ENCODE measurements around the gene SPRYD7.
"Not testable (repeated sequence)": the region's sequence is repeated elsewhere in the genome, so short reads cannot be mapped to it uniquely, and the experiment has no call there.

The SPRYD7 gene

DNA sequence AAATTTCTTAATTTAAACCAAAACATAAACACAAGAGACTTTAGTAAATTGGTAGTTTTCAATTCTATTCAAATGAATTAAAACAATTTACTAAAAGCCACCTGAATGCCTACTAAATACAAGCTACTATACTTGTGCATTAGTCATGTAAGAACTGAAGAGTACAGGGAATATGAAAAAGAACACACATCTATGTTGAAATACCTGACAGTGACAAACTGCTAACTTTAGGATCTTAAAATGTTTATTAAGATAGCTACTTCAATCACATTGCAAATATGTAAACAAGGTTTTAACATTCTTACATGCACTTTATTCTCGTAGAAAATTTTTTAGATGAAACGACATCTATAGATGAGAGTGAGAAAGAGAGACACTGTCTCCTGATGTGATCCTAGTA is 4.1 kb downstream of the SPRYD7 start:
- no peak for FAIRE-seq

DNA sequence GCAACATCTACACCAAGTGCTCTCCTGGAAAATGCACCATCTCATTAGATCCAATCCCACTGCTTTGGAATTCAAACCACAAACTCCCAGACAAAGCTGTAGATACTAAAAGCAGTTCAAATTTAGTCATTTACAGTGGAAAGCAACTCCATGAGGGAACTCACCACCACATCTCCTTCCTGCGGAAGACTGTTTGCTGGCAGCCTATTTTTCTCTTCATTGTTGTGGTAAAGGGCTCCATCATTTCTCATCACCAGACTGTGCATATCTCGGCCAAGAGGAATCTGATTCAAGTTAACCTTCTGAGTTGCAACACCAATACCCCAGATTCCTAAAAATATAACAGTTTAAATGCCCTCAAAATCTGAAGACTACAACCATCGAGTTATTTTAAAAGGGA is 8.4 kb downstream of the SPRYD7 start:
- no peak for FAIRE-seq

DNA sequence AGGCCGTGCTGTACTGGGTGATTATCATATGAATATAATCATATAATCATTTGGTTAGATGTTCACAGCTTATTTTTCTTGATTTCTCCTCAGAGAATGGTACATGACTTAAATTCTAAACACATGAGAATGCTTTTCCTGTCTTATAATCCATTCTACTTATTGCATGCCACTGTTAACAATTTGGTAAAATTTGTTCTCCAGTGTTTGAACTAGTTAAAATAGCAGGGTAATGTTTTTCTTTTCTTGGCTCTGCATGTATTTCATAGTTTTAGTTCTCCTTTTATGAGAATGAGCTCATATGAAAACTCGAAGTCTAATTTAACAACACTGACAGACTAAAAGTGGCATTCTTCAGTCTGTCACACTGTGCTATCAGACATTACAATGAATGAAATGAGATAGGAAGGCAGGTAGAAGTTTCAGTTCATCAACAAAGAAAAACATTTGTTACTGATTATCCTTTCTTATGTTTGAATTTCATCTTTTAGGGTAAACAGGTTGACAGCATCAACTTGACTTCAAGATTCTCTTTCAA is 10.2 kb downstream of the SPRYD7 start:
- no peak for FAIRE-seq

DNA sequence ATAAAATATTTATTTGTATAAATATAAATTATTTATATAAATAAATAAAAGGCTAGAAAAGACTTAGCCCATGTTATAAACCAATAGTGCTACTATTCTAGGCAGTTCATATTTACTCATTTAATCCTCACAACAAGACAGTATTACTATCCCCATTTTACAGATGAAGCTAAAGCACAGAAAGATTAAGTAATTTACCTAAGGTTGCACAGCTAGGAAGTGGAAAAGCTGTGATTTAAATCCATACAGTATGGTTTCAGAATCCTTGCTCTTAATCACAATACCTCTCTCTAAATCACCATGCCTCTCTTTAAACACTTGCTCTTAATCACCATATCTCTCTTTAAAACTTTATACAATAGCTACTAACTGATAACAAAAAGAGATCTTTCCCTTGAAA is 13.8 kb downstream of the SPRYD7 start:
- no peak for FAIRE-seq

DNA sequence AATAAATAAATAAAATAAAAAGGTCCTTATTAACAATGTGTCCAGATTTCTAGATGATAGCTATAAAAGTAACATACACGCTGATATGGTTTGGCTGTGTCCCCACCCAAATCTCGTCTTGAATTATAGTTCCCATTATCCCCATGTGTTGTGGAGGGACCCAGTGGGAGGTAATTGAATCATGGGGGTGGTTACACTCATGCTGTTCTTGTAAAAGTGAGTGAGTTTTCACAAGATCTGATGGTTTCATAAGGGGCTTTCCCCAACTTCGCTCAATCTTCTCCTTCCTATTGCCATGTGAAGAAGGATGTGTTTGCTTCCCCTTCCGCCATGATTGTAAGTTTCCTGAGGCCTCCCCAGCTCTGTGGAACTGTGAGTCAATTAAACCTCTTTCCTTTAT is 15.2 kb downstream of the SPRYD7 start:
- FAIRE-seq, result not testable (repeated sequence)

DNA sequence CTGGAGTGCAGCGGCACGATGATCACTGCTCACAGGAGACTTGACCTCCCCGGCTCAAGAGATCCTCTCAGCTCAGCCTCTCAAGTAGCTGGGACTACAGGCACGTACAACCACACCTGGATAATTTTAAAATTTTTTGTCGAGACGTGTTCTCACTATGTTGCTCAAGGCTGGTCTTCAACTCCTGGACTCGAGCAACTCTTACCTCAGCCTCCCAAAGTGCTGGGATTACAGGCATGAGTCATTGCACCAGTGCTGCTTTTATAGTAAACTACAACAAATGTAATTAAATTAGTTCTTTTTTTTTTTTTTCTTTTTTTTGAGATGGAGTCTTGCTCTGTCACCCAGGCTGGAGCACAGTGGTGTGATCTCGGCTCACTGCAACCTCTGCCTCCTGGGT is 18.0 kb downstream of the SPRYD7 start:
- not testable (repeated sequence) for FAIRE-seq

DNA sequence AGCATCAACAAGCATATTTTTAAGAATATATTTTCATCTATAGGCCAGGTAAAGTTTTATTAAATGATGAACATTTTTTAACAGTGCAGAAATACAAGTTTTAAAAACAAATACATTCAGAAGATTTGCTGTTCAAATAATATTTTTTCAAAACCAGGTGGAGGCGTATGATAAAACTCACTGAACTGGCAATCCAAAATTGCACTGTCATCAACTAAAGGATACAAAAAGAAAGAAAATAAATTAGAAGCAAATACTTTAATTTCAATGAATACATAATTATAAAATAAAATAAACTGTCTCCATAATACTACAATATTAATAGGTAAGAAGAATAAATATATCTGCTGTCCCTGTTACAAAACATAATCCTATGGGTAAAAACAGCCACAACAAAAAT is 21.2 kb downstream of the SPRYD7 start:
- FAIRE-seq, result no peak

DNA sequence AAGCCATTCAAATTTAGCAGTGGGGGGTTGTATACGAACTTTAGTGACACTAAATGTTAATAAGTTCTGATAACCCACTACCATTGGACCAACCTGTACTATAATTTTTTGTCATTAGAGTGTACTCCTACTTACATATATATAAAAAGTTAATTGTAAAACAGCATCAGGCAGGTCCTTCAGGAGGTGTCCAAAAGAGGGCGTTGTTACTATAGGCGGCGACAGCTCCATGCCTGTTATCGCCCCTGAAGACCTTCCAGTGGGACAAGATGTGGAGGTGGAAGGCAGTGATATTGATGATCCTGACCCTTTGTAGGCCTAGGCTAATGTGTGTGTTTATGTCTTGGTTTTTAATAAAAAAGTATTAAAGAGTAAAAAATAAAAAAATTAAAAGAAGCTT is 27.5 kb downstream of the SPRYD7 start:
- FAIRE-seq, result peak; percentile 63

DNA sequence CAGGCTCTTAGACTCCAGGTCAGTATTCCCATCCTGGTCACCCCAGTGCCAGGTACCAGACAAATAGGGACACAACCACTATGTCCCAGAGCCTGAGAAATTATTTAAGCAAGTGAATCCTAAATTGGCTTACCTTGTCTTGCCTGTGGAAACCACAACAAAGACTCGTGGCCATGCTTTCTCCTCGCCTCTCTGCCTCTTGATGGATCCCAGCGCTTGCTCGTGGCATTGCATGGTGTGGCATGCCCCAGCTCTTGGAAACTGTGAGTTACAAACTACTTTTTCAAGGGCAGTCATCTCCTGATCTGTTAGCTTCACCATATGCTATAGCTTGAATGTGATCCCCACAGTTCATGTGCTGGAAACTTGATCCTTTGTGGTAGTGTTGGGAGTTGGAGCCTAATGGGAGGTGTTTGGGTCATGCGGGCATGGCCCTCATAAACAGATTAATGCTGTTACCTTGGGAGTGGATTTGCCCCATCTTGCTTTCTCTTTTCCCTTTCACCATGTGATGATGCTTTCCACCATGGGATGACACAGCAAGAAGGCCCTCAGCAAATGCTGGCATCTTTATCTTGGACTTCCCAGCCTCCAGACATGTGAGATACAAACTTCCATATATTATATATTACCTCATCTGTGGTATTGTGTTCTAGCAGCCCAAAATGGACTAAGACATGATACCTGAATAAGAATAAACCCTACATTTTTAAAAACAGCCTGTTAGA is 31.2 kb downstream of the SPRYD7 start:
- no peak for FAIRE-seq

DNA sequence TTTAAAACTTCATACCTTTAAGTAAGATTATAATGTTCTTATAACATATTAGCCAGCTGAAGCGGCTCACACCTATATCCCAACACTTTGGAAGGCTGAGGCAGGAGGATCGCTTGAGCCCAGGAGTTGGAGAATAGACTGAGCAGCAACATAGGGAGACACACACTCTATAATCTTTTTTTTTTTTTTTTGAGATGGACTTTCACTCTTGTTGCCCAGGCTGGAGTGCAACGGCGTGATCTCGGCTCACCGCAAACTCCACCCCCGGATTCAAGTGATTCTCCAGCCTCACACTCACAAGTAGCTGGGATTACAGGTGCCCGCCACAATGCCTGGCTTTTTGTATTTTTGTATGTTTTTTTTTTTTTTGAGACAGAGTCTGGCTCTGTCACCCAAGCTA is 37.3 kb downstream of the SPRYD7 start:
- no peak for FAIRE-seq

DNA sequence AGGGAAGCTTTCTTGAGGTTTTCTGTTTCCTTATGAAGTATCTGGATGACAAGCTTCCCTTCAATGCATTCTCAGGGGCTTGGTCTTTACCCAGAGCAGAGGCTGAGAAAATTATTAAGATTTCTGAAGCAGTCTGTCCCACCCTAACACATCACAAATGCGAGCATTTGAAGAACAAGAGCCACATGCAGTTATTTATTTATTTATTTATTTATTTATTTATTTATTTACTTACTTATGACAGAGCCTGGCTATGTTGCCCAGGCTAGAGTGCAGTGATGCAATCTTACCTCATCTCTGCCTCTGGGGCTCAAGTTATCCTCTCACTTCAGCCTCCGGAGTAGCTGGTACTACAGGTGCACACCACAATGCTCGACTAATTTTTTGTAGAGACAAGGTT is 38.4 kb downstream of the SPRYD7 start:
- FAIRE-seq, result no peak

DNA sequence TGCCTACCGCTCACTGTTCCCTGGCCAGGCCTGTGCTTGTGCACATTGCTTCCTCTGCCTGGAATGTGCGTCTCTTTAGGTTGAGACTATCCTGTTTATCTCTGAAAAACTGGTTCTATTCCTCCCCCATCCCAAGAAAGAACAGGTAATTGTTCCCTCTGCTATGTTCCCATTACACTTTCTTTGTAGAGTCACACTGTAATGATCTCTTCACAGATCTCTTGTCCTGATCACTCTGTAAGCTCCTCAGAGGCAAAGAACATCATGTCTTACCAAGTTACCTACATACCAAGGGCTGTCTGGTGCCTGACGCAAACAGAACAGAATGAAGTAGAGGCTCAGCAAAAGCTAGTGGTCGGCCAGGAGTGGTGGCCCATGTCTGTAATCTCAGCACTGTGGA is 40.3 kb downstream of the SPRYD7 start:
- no peak for FAIRE-seq

DNA sequence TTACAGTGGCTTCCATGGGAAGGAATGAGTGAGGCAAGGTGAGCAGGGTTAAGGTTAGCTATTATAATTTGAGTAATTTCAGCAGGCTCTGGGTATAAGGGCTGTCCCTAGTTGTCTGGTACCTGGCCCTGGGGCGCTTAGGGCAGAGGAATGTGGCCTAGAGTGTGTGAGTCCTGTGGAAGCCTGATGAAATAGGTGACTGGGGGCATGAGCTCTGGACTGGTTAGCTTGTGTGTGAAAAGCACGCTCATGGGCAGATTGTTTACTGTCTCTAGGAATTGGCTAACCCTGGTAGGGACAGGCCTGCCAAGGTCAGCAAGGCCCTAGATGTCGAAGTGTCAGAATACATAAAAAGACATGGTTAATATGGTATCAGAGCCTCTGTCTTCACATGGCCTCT is 42.5 kb downstream of the SPRYD7 start:
- FAIRE-seq, result no peak

DNA sequence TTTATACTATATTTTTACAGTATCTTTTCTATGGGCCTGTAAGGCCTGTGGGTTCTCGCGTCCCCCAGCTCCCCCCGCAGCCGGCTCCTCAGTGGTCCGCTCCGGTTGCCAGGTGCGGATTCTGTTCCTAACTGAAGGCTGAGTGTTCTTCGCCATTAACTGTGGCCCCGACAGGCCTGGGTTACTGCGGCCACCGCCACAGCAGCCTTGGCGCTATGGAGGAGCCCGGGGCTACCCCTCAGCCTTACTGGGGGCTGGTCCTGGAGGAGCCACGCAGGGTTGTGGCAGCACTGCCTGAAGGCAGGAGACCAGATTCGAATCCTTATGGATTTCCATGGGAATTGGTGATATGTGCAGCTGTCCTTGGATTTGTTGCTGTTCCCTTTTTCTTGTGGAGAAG is 45.8 kb downstream of the SPRYD7 start:
- no peak for FAIRE-seq

DNA sequence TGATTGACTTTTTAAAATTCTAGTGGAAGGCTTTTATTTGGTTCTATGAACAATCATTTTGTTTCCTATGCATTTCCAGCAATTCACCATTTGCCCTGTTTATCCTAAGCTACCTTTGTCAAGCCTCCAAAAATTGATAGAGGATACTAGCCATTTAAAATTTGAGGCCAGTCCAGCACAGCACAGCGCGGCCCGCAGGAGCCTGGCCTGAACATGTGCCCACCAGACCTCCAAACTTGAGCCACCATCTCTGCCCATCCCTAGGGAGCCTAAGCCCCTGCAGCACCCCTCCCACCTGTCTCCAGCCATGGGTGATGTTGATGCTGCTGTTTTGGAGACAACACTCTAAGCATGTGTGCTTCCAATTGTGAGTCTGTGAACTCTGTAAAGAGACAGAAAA is 57.5 kb downstream of the SPRYD7 start:
- FAIRE-seq, result no peak

DNA sequence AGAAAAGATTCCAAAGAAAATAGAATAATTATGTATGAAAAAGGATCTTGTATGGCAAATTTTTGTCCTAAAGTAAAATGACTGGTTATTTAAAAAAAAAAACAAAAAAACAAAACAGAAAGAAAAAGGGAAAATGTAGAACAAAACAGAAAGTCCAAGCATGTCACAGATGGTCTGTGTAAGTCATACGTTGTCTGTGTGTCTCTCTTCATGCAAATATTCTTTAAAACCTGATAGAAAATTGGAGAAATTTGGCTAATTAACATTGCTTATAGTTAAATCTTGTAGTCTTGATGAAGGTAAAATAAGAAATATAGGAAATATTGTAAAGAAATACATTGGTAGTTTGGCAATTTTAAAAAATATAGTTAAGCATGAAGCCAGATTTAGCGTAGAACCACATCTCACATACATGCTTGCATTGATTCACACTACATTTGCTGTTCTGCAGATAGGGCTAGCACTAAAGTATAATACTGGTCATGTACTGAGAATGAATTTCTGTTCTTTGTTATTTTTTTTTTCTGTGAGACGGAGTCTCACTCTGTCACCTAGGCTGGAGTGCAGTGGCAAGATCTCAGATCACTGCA is 58.4 kb downstream of the SPRYD7 start:
- peak; percentile 74 for FAIRE-seq

DNA sequence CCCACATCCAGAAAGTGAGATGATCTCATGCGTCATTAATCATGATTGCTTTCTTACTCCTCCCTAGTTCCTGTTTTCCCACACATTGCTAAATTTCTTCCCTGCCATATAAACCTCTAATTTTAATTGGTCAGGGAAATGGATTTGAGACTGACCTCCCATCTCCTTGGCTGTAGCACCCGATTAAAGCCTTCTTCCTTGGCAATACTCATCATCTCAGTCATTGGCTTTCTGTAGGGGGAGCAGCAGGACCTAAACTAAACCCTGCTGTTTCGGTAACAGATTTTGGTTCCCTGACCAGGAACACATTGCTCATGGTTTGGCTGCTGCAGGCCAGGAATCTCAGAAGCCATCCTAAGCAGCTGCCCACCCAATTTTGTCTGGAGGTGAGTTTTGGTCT is 61.7 kb downstream of the SPRYD7 start:
- FAIRE-seq, result no peak

DNA sequence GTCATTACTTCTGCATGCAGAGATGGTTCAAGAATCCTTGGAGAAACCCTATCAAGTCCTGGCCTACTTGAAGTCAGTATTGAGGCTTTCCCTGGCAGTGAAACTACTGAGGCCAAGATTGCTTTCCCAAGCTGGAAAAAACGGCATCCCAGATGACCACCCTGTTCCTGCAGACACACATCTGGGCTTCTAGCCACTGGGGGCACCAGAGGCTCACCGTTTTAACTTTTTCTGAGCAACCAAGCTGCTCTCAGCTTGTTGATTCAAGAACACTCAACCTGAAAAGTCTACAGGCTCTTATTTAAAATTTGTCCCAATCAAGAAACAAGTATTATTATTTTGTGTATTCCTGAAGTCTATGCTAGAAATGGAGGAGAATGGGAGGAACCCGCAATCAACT is 66.6 kb downstream of the SPRYD7 start:
- peak; percentile 7 for FAIRE-seq

DNA sequence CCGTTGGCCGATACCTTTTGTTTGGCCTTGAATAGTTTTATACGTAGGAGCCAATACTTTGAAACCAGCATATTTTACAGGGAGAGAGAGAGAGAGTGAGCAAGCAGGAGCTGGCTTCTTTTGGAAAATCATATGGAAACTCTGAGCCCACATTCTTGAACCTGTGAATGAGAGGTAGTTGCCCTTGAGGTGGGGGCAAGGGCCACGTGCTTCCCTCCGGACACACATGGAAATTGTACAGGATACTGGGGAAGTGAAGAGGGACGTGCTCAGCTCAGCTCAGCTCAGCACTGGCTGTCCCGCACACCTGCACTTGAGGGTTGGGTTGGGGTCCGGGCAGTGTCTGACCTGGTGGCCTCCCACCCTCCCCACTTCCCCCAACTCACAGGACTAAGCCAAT is 68.3 kb downstream of the SPRYD7 start:
- no peak for FAIRE-seq

DNA sequence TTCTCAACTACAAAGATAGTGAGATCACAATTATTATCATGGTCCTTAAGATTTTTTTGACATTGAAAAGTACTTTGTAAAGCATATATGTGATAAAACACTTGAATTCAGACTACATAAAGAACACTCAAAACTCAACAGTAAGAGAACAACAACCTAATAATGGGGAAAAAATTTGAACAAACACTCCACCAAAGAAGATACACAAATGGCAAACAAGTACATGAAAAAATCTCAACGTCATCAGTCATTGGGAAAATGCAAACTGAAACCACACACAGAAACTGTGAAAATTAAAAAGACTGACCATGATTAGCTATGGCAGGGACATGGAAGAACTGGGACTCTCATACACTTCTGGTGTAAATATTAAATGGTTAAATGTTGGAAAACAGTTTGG is 70.9 kb downstream of the SPRYD7 start:
- FAIRE-seq, result no peak

DNA sequence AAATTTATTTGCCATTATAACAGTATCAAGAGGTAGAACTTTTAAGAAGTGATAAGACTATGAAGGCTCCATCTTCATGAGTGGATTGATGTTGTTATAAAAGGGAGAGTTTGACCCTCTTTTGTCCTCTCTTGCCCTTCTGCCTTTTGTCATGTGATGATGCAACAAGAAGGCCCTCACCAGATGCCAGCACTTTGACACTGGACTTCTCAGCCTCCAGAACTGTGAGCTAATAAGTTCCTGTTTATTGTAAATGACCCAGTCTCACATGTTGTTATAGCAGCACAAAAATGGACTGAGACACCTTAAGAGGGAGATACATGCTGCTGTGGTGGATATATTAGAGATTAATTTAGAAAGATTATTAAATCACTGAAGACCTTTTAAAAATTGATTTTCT is 71.6 kb downstream of the SPRYD7 start:
- FAIRE-seq, result no peak
